HCT116 (cell line): ENCODE measurements around the gene DNAJC8. TPM values are rescaled to one million over a fixed set of nuclear protein-coding genes. Genes with fewer than 3 reads are reported as not detected.
A peak's percentile ranks its signal among the peaks of the same experiment; 100 is the strongest.

Experiments
- ATAC-seq: fragments of 200-7000 bp; cut with Tn5 transposase; 2 replicates; pipeline ENCODE4 v1.9.1; 2020; ENCODE audit warnings: mild to moderate bottlenecking, moderate library complexity
- BruUV-seq: library from RNA; stranded (reverse); fragments of 400-500 nt; replicated peaks from 2 replicates; lab custom pipeline; 2021; lab: Mats Ljungman, UMichigan
- CTCF ChIA-PET: fragments of 300-600 bp; sonication (Branson Sonifier 250); formaldehyde crosslinking; loops from one replicate; lab custom pipeline; 2021; ENCODE audit warnings: antibody characterized with exemption; lab: Charles Lee
- POLR2A ChIA-PET: fragments of 300-600, 350-600 bp; sonication (Branson Sonifier 250); formaldehyde crosslinking; loops from one replicate; lab custom pipeline; 2021; ENCODE audit warnings: antibody characterized with exemption; lab: Charles Lee
- RAD21 ChIA-PET, 2 experiments: fragments of 300-600 bp; sonication (Branson Sonifier 250); formaldehyde crosslinking; loops; one replicate each; lab custom pipeline; 2023; ENCODE audit warnings: low total read pairs in 2 of 2; ENCODE audit not compliant: uncharacterized antibody in 2 of 2, unreplicated experiment in 2 of 2, low non-redundant PET in 1 of 2; lab: Charles Lee
- DNase-seq: peaks from one replicate; pipeline ENCODE4 v3.0.0-alpha.2; 2010; ENCODE audit warnings: low read depth, low spot score
- H2AFZ ChIP-seq: fragments of 200-600 bp; shearing (Covaris generic), sonication (generic); 2 replicates; pipeline ENCODE4 v1.6.1; 2017; ENCODE audit warnings: low read depth, mixed run types, mixed read lengths, antibody characterized with exemption, low read length; ENCODE audit not compliant: poor library complexity, severe bottlenecking
- H3K27ac ChIP-seq: 2 replicates; pipeline ENCODE4 v1.5.1; 2012; ENCODE audit warnings: low read depth, low read length
- H3K27me3 ChIP-seq: fragments of 200-600 bp; sonication (generic); 2 replicates; pipeline ENCODE4 v1.6.1; 2016; ENCODE audit warnings: mixed run types, low read length, mixed read lengths; ENCODE audit not compliant: insufficient read depth
- H3K36me3 ChIP-seq, 2 experiments: fragments of 200-500 bp in 1 of 2; fragments of 200-600 bp in 1 of 2; sonication (Bioruptor generic) in 1 of 2; sonication (generic) in 1 of 2; 2 replicates each; pipeline versions ENCODE4 v1.5.1 to v1.6.1; 2014 to 2016; ENCODE audit warnings: low read length in 2 of 2, inconsistent platforms in 1 of 2, mixed read lengths in 1 of 2, mixed run types in 1 of 2; ENCODE audit not compliant: insufficient read depth in 2 of 2, control insufficient read depth in 1 of 2
- H3K4me1 ChIP-seq, 2 experiments: fragments of 200-600 bp in 1 of 2; sonication (generic) in 1 of 2; 2 replicates each; pipeline versions ENCODE4 v1.5.1 to v1.6.1; 2012 to 2017; ENCODE audit warnings: low read length in 2 of 2, inconsistent platforms in 1 of 2, mild to moderate bottlenecking in 1 of 2, mixed read lengths in 1 of 2, mixed run types in 1 of 2, moderate library complexity in 1 of 2; ENCODE audit not compliant: insufficient read depth in 2 of 2, control insufficient read depth in 1 of 2
- H3K4me2 ChIP-seq: fragments of 200-600 bp; sonication (generic); 2 replicates; pipeline ENCODE4 v1.6.1; 2017; ENCODE audit warnings: mixed run types, low read length, mixed read lengths
- H3K4me3 ChIP-seq, 2 experiments: fragments of 200-600 bp in 1 of 2; sonication (generic) in 1 of 2; replicated peaks in 1 of 2; 2 replicates each; pipeline ENCODE4 v1.5.1; 2011 to 2016; ENCODE audit warnings: low read length in 2 of 2, control low read depth in 1 of 2, low read depth in 1 of 2, mild to moderate bottlenecking in 1 of 2, mixed read lengths in 1 of 2, mixed run types in 1 of 2
- H3K79me2 ChIP-seq: fragments of 200-600 bp; sonication (generic); 2 replicates; pipeline ENCODE4 v1.6.1; 2017; ENCODE audit warnings: mild to moderate bottlenecking, mixed run types, low read length, moderate library complexity, mixed read lengths; ENCODE audit not compliant: insufficient read depth
- H3K9ac ChIP-seq: fragments of 200-600 bp; sonication (generic); 2 replicates; pipeline ENCODE4 v1.6.1; 2016; ENCODE audit warnings: low read length, mixed read lengths
- H3K9me2 ChIP-seq: fragments of 200-600 bp; sonication (generic), shearing (Covaris generic); 2 replicates; pipeline ENCODE4 v1.6.1; 2017; ENCODE audit warnings: mixed run types, mild to moderate bottlenecking, moderate library complexity; ENCODE audit not compliant: insufficient read depth
- H3K9me3 ChIP-seq, 2 experiments: fragments of 200-500 bp in 1 of 2; fragments of 200-600 bp in 1 of 2; sonication (Bioruptor generic) in 1 of 2; sonication (generic) in 1 of 2; 2 replicates each; pipeline ENCODE4 v1.6.1; 2014 to 2017; ENCODE audit warnings: low read length in 2 of 2, mixed read lengths in 2 of 2, inconsistent platforms in 1 of 2, low read depth in 1 of 2, mild to moderate bottlenecking in 1 of 2, mixed run types in 1 of 2, moderate library complexity in 1 of 2; ENCODE audit not compliant: control insufficient read depth in 1 of 2, insufficient read depth in 1 of 2
- H4K20me1 ChIP-seq: fragments of 200-600 bp; sonication (generic), shearing (Covaris generic); 2 replicates; pipeline ENCODE4 v1.6.1; 2017; ENCODE audit warnings: mixed run types, mild to moderate bottlenecking, moderate library complexity; ENCODE audit not compliant: insufficient read depth
- CBX3 ChIP-seq: IDR thresholded peaks from 2 replicates; pipeline ENCODE4 v1.6.1; 2012; ENCODE audit warnings: low read depth
- EGR1 ChIP-seq: IDR thresholded peaks from 2 replicates; pipeline ENCODE4 v1.6.1; 2012; ENCODE audit warnings: low read depth
- ELF1 ChIP-seq: IDR thresholded peaks from 2 replicates; pipeline ENCODE4 v1.6.1; 2012; ENCODE audit warnings: low read depth, borderline replicate concordance
- EZH2 ChIP-seq: fragments of 200-600 bp; sonication (generic); IDR thresholded peaks from 2 replicates; pipeline ENCODE4 v1.6.1; 2017; ENCODE audit warnings: antibody characterized with exemption, mixed run types
- MAX ChIP-seq: IDR thresholded peaks from 2 replicates; pipeline ENCODE4 v1.6.1; 2012
- RAD21 ChIP-seq: IDR thresholded peaks from 2 replicates; pipeline ENCODE4 v1.6.1; 2012; ENCODE audit warnings: low read depth, mild to moderate bottlenecking
- SIN3A ChIP-seq: IDR thresholded peaks from 2 replicates; pipeline ENCODE4 v1.6.1; 2012; ENCODE audit warnings: low read depth
- ZFX ChIP-seq: fragments of 450-650 bp; IDR thresholded peaks from 2 replicates; pipeline ENCODE4 v1.6.1; 2017
- ZNF274 ChIP-seq: fragments of 200-500 bp; sonication (Bioruptor generic); IDR thresholded peaks from 2 replicates; pipeline ENCODE4 v1.6.1; 2014; ENCODE audit warnings: mild to moderate bottlenecking, low read depth, low read length, inconsistent platforms
- intact Hi-C: fragments of 100-400 bp; cut with micrococcal nuclease; formaldehyde crosslinking; loops from 2 replicates; pipeline ENCODE4 v1.10.0; 2022
- total RNA-seq: library from RNA; stranded (reverse); gene quantifications from one replicate; pipeline ENCODE4 v1.2.1, GENCODE V29; 2021; ENCODE audit not compliant: unreplicated experiment
- TF ChIP-seq, protein P1 (sequence below), 3 experiments: fragments of 200-600 bp in 1 of 3; sonication (generic) in 1 of 3; IDR thresholded peaks in 2 of 3; conservative IDR thresholded peaks in 1 of 3; 2 replicates each; pipeline ENCODE4 v1.5.1; 2012 to 2017; ENCODE audit warnings: low read depth in 2 of 3, low read length in 2 of 3, antibody characterized with exemption in 1 of 3, borderline replicate concordance in 1 of 3, control low read depth in 1 of 3, mild to moderate bottlenecking in 1 of 3, mixed read lengths in 1 of 3, mixed run types in 1 of 3, moderate library complexity in 1 of 3; ENCODE audit not compliant: insufficient read depth in 1 of 3
- TF ChIP-seq, protein P2 (sequence below): IDR thresholded peaks from 2 replicates; pipeline ENCODE4 v1.6.1; 2012

DNAJC8 gene
- total RNA-seq, 1 experiment from 2014 or later, result 102 TPM

GRCh38 chr1:28259934-28260802, 27.3 kb upstream of the DNAJC8 start:
- TF ChIP-seq ZFX, result no peak
- no peak for TF ChIP-seq SIN3A
- TF ChIP-seq RAD21, result no peak
- TF ChIP-seq MAX, result no peak
- intact Hi-C loops, result no loop called here
- Histone ChIP-seq H3K9me3 (no peaks in the 10 kb centered on the region), H3K4me1 (peaks cover 12 to 21% of the 10 kb centered on the region in 2 experiments), H3K27ac (peak overlapping the region; percentile 81), H3K9me2 (no peaks in the 10 kb centered on the region), H3K9ac (peak overlapping the region; percentile 79), H3K36me3 (no peaks in the 10 kb centered on the region), H2AFZ (no peak overlapping the region), H4K20me1 (no peaks in the 10 kb centered on the region), H3K4me3 (peak overlapping the region; percentile 91 to 93), H3K4me2 (peak overlapping the region; percentile 95), H3K79me2 (peaks cover 50% of the 10 kb centered on the region), H3K27me3 (no peaks in the 10 kb centered on the region)
- peak; percentile 56 for ATAC-seq
- DNase-seq, result no peak
- BruUV-seq, result no TSS peak
- ChIA-PET POLR2A (interaction anchor here (0.6 to 3.6 kb wide), 7 partner anchors 9 to 1552 kb away, joined by 4 to 45 read pairs (median 5); partner anchors contain the start of genes MED18 and PHACTR4), RAD21 (interaction anchor here (0.6 to 0.7 kb wide), 3 partner anchors 12 to 138 kb away, joined by 4 read pairs; no protein-coding TSS in a partner anchor), CTCF (interaction anchor here (4.1 kb wide), 1 partner anchor 11 kb away, joined by 26 read pairs; no protein-coding TSS in a partner anchor)

DNA sequence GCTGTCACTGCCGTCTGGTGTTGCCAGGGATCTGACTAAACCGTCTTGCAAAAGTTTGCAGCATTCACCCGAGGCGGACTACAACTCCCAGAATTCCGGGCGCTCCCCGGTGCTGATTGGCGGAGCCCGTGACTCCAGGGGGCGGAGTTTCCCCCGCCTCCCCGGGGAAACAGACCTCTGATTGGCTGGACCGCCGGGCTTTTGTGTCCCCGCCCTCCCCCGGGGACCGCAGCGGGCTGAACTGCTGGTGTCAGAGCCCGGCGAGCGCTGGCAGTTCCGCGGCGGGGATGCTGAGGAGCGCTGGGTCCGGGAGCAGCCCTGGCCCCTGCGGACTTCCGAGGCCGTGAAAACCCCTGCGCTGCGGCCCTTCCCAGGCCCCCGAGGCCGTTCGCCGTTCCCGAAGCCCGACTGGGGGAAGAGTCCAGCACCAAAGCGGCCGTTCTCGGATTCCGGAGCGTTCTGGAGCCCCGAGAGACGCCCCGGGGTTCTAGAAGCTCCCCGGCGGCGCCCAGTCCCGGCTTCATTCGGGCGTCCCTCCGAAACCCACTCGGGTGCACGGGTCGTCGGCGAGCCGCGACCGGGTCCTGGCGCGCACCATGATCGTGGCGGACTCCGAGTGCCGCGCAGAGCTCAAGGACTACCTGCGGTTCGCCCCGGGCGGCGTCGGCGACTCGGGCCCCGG, 26.6 kb upstream of the DNAJC8 start, which contains the start of gene SESN2:
Gene SESN2 (plus strand): TSS at position 267 of the 682 bp plus-strand sequence. CDS start 330 bp downstream, at position 597.
- H3K9me3 ChIP-seq, result no peaks in the 10 kb centered on the region
- ChIA-PET RAD21 (no interaction called here), CTCF (interaction anchor here (4.1 kb wide), 1 partner anchor 10 kb away, joined by 26 read pairs; no protein-coding TSS in a partner anchor), POLR2A (interaction anchor here (1.2 to 3.4 kb wide), 3 partner anchors 10 to 110 kb away, joined by 5 to 45 read pairs (median 6); partner anchors contain the start of gene PHACTR4)
- peaks cover 42% of the 10 kb centered on the region for H3K79me2 ChIP-seq
- no peaks in the 10 kb centered on the region for H4K20me1 ChIP-seq
- TSS peak; percentile 56 for BruUV-seq
- H3K27ac ChIP-seq, result peak within 1 kb of the TSS; percentile 81
- H3K4me1 ChIP-seq, result peaks cover 12 to 21% of the 10 kb centered on the region in 2 experiments
- H3K27me3 ChIP-seq, result no peaks in the 10 kb centered on the region
- DNase-seq, result peak; percentile 96
- peak within 1 kb of the TSS; percentile 97 for H2AFZ ChIP-seq
- peak; percentile 93 for ATAC-seq
- H3K9me2 ChIP-seq, result no peaks in the 10 kb centered on the region
- intact Hi-C loops, result no loop called here
- peak within 1 kb of the TSS; percentile 95 for H3K4me2 ChIP-seq
- peak within 1 kb of the TSS; percentile 79 for H3K9ac ChIP-seq
- H3K4me3 ChIP-seq, result peak within 1 kb of the TSS; percentile 91 to 93
- no peaks in the 10 kb centered on the region for H3K36me3 ChIP-seq
- TF ChIP-seq EZH2, result no peak
- no peak for TF ChIP-seq ZNF274
- TF ChIP-seq RAD21, result no peak
- TF ChIP-seq, protein P1, sequence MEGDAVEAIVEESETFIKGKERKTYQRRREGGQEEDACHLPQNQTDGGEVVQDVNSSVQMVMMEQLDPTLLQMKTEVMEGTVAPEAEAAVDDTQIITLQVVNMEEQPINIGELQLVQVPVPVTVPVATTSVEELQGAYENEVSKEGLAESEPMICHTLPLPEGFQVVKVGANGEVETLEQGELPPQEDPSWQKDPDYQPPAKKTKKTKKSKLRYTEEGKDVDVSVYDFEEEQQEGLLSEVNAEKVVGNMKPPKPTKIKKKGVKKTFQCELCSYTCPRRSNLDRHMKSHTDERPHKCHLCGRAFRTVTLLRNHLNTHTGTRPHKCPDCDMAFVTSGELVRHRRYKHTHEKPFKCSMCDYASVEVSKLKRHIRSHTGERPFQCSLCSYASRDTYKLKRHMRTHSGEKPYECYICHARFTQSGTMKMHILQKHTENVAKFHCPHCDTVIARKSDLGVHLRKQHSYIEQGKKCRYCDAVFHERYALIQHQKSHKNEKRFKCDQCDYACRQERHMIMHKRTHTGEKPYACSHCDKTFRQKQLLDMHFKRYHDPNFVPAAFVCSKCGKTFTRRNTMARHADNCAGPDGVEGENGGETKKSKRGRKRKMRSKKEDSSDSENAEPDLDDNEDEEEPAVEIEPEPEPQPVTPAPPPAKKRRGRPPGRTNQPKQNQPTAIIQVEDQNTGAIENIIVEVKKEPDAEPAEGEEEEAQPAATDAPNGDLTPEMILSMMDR (IDR thresholded peaks at IDR 0.05 in 2 of 3, conservative IDR thresholded peaks at IDR 0.05 in 1 of 3; ENCODE audit: borderline replicate concordance in 1 of 3, insufficient read depth in 1 of 3, low read depth in 2 of 3, low read length in 2 of 3), result no peak
- no peak for TF ChIP-seq EGR1
- TF ChIP-seq, protein P2, sequence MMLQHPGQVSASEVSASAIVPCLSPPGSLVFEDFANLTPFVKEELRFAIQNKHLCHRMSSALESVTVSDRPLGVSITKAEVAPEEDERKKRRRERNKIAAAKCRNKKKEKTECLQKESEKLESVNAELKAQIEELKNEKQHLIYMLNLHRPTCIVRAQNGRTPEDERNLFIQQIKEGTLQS, result no peak
- no peak for TF ChIP-seq CBX3
- no peak; the same call in 1 of the 2 replicates for TF ChIP-seq ZFX
- TF ChIP-seq ELF1, result no peak; the same call in 1 of the 2 replicates
